ENCODE data around the gene CRYBA4. TPM values are rescaled to one million over a fixed set of nuclear protein-coding genes. Genes with fewer than 3 reads are reported as not detected.

Gene CRYBA4
- total and polyA plus RNA-seq, 4 donors: not detected

DNA sequence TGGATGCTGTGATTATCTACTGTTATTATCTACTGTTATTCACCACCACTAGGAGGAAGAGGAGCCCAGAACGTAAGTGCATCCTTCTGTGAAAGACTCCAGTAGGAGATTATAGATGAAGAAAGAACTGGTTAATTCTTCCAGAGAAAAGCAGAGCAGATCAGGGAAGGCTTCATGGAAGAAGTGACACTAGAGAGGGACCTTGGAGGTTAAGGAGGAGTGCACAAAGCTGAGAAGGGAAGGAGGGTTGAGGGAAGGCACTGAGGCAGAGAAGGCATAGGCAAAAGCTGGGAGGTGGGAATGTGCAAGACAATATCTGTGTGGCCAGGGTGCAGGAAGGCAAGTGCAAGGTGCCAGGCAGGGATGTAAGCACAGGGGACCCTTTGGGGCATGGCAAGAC, 17.4 kb upstream of the CRYBA4 start:
- TF ChIP-seq, protein P1, sequence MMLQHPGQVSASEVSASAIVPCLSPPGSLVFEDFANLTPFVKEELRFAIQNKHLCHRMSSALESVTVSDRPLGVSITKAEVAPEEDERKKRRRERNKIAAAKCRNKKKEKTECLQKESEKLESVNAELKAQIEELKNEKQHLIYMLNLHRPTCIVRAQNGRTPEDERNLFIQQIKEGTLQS (IDR thresholded peaks at IDR 0.05): no peak
- TF ChIP-seq HNF4A (conservative IDR thresholded peaks at IDR 0.05): no peak
- TF ChIP-seq EGR1 (IDR thresholded peaks at IDR 0.05; ENCODE audit: low read depth in 2 of 2): no peak
- TF ChIP-seq, protein P2, sequence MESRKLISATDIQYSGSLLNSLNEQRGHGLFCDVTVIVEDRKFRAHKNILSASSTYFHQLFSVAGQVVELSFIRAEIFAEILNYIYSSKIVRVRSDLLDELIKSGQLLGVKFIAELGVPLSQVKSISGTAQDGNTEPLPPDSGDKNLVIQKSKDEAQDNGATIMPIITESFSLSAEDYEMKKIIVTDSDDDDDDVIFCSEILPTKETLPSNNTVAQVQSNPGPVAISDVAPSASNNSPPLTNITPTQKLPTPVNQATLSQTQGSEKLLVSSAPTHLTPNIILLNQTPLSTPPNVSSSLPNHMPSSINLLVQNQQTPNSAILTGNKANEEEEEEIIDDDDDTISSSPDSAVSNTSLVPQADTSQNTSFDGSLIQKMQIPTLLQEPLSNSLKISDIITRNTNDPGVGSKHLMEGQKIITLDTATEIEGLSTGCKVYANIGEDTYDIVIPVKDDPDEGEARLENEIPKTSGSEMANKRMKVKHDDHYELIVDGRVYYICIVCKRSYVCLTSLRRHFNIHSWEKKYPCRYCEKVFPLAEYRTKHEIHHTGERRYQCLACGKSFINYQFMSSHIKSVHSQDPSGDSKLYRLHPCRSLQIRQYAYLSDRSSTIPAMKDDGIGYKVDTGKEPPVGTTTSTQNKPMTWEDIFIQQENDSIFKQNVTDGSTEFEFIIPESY (IDR thresholded peaks at IDR 0.05): no peak
- no peak for TF ChIP-seq RXRA (IDR thresholded peaks at IDR 0.05)
- no peak for TF ChIP-seq FOXA1 (IDR thresholded peaks at IDR 0.05)
- TF ChIP-seq FOXA2 (IDR thresholded peaks at IDR 0.05): no peak
- TF ChIP-seq JUND (IDR thresholded peaks at IDR 0.05): no peak
- H3K36me3 ChIP-seq (ENCODE audit: control insufficient read depth in 4 of 4, insufficient read depth in 3 of 4, low read depth in 1 of 4, low read length in 3 of 4): no peaks in the 10 kb centered on the region
- H3K27ac ChIP-seq (ENCODE audit: low read depth in 1 of 2, low read length in 2 of 2): no peak overlapping the region
- H3K9ac ChIP-seq (ENCODE audit: low read depth in 1 of 2, low read length in 2 of 2): no peak overlapping the region
- no peak overlapping the region for H3K4me3 ChIP-seq (ENCODE audit: low read depth in 1 of 3, low read length in 3 of 3)
- no peak for DNase-seq (ENCODE audit: low spot score)
- no peaks in the 10 kb centered on the region for H3K4me1 ChIP-seq (ENCODE audit: control insufficient read depth in 4 of 4, insufficient read depth in 4 of 4, low read length in 3 of 4)
- no peaks in the 10 kb centered on the region for H3K9me3 ChIP-seq (ENCODE audit: control insufficient read depth in 4 of 4, low read length in 3 of 4)
- 85% methylated on average over 1 of the region's 1 CpG for WGBS
- H3K27me3 ChIP-seq (ENCODE audit: control insufficient read depth in 4 of 4, insufficient read depth in 4 of 4, low read length in 3 of 4): no peaks in the 10 kb centered on the region

DNA sequence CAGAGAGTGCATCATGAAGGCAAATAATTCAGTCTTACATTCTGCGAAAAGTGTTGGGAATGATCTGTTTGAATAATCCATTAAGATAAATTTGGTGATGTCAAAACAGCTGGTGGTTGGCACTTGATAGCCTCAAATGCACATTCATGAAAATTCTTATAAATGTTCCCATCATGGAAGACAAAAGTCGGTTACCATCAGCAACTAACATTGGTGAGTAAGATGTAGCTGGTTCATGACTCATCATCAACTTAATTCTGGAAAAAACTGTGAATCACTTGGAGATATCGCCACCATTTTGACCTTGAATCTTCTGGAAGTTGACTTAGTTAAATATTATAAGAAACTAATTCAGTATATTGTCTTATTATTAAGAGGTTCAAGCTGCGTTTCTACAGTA, 15.2 kb upstream of the CRYBA4 start:
- no peak for DNase-seq (ENCODE audit: low spot score)
- H3K4me1 ChIP-seq (ENCODE audit: control insufficient read depth in 4 of 4, insufficient read depth in 4 of 4, low read length in 3 of 4): no peaks in the 10 kb centered on the region
- H3K4me3 ChIP-seq (ENCODE audit: low read depth in 1 of 3, low read length in 3 of 3): no peak overlapping the region
- H3K9me3 ChIP-seq (ENCODE audit: control insufficient read depth in 4 of 4, low read length in 3 of 4): no peaks in the 10 kb centered on the region
- no peak overlapping the region for H3K9ac ChIP-seq (ENCODE audit: low read depth in 1 of 2, low read length in 2 of 2)
- H3K36me3 ChIP-seq (ENCODE audit: control insufficient read depth in 4 of 4, insufficient read depth in 3 of 4, low read depth in 1 of 4, low read length in 3 of 4): no peaks in the 10 kb centered on the region
- TF ChIP-seq, protein P3, sequence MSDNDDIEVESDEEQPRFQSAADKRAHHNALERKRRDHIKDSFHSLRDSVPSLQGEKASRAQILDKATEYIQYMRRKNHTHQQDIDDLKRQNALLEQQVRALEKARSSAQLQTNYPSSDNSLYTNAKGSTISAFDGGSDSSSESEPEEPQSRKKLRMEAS (IDR thresholded peaks at IDR 0.05): no peak
- TF ChIP-seq, protein P4, sequence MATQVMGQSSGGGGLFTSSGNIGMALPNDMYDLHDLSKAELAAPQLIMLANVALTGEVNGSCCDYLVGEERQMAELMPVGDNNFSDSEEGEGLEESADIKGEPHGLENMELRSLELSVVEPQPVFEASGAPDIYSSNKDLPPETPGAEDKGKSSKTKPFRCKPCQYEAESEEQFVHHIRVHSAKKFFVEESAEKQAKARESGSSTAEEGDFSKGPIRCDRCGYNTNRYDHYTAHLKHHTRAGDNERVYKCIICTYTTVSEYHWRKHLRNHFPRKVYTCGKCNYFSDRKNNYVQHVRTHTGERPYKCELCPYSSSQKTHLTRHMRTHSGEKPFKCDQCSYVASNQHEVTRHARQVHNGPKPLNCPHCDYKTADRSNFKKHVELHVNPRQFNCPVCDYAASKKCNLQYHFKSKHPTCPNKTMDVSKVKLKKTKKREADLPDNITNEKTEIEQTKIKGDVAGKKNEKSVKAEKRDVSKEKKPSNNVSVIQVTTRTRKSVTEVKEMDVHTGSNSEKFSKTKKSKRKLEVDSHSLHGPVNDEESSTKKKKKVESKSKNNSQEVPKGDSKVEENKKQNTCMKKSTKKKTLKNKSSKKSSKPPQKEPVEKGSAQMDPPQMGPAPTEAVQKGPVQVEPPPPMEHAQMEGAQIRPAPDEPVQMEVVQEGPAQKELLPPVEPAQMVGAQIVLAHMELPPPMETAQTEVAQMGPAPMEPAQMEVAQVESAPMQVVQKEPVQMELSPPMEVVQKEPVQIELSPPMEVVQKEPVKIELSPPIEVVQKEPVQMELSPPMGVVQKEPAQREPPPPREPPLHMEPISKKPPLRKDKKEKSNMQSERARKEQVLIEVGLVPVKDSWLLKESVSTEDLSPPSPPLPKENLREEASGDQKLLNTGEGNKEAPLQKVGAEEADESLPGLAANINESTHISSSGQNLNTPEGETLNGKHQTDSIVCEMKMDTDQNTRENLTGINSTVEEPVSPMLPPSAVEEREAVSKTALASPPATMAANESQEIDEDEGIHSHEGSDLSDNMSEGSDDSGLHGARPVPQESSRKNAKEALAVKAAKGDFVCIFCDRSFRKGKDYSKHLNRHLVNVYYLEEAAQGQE (IDR thresholded peaks at IDR 0.05): no peak
- no peak for TF ChIP-seq FOXA1 (IDR thresholded peaks at IDR 0.05)
- TF ChIP-seq TAF1 (conservative IDR thresholded peaks at IDR 0.05): no peak
- no peak for TF ChIP-seq RAD21 (IDR thresholded peaks at IDR 0.05)
- no peaks in the 10 kb centered on the region for H3K27me3 ChIP-seq (ENCODE audit: control insufficient read depth in 4 of 4, insufficient read depth in 4 of 4, low read length in 3 of 4)
- 93% methylated on average over 4 of the region's 4 CpGs for WGBS
- H3K27ac ChIP-seq (ENCODE audit: low read depth in 1 of 2, low read length in 2 of 2): no peak overlapping the region

DNA sequence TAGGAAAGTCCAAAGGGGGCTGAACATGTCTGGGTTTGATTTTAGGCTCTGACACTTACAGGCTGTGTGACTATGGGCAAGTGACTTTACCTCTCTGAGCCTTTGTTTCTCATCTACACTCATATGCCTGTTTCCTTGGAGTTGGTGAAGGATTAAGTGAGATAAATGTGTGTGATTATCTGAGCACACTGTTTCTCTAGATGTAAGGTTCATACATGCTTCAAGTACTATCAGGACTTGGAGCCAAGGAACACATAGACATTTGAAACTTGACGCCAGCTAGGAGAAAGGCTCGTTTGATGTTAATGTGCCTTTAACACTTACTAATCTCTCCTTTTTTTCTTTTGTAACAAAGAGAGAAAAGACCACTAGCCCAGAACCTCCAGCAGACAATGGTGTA, 13.6 kb upstream of the CRYBA4 start:
- Histone ChIP-seq H3K27me3 (ENCODE audit: control insufficient read depth in 4 of 4, insufficient read depth in 4 of 4, low read length in 3 of 4) (no peaks in the 10 kb centered on the region), H3K9ac (ENCODE audit: low read depth in 1 of 2, low read length in 2 of 2) (no peak overlapping the region), H3K27ac (ENCODE audit: low read depth in 1 of 2, low read length in 2 of 2) (no peak overlapping the region), H3K9me3 (ENCODE audit: control insufficient read depth in 4 of 4, low read length in 3 of 4) (no peaks in the 10 kb centered on the region), H3K4me3 (ENCODE audit: low read depth in 1 of 3, low read length in 3 of 3) (no peak overlapping the region), H3K36me3 (ENCODE audit: control insufficient read depth in 4 of 4, insufficient read depth in 3 of 4, low read depth in 1 of 4, low read length in 3 of 4) (no peaks in the 10 kb centered on the region), H3K4me1 (ENCODE audit: control insufficient read depth in 4 of 4, insufficient read depth in 4 of 4, low read length in 3 of 4) (no peaks in the 10 kb centered on the region)
- DNase-seq (ENCODE audit: low spot score): no peak
- WGBS: 50% methylated on average over 2 of the region's 2 CpGs
- TF ChIP-seq FOXA2 (IDR thresholded peaks at IDR 0.05) (no peak), FOXA1 (IDR thresholded peaks at IDR 0.05) (no peak)
- TF ChIP-seq, protein P4 (IDR thresholded peaks at IDR 0.05): no peak

Data from liver (tissue), 9 donors.